ENCODE measurements around the gene IL36B.

Gene IL36B

DNA sequence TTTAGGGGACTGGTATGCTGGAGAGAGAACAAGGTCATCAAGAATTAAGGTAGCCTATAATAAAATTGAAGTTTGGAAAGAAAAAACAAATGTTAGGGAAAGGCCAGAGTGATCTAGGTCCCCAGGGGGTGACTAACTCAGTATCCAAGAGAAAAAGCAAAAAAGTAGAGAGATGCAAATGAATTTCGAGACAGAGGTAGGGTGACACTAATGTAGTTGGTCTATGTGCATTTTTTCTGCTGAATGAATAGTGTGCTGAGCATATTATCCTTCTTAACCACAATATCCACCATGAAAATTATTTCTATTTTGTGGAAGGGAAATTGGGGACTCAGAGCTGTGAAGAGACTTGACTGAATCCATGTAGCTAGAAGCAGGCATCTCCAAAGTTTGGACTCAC lies 37.6 kb downstream of the IL36B start:
- no peaks in the 10 kb centered on the region for H3K79me2 ChIP-seq (ENCODE audit: control insufficient read depth, low read length)
- no peaks in the 10 kb centered on the region for H3K9me2 ChIP-seq (replicated peaks; ENCODE audit: control insufficient read depth, low read length)
- peaks cover 3% of the 10 kb centered on the region; the same call in 1 of the 2 replicates for H3K27me3 ChIP-seq (ENCODE audit: control insufficient read depth, low read length)
- H3F3A ChIP-seq (ENCODE audit: control insufficient read depth, insufficient read depth), result no peaks in the 10 kb centered on the region
- no peaks in the 10 kb centered on the region for H3K9me3 ChIP-seq (ENCODE audit: control insufficient read depth, insufficient read depth, low read length)
- H3K4me1 ChIP-seq (ENCODE audit: control insufficient read depth, low read length), result no peaks in the 10 kb centered on the region
- H3K27ac ChIP-seq (ENCODE audit: low read depth, low read length), result no peak overlapping the region
- H3K36me3 ChIP-seq (ENCODE audit: control insufficient read depth, low read length), result no peaks in the 10 kb centered on the region
- H4K20me1 ChIP-seq (ENCODE audit: control insufficient read depth, insufficient read depth, low read depth, low read length), result no peaks in the 10 kb centered on the region
- TF ChIP-seq EZH2phosphoT487 (IDR thresholded peaks at IDR 0.05; ENCODE audit: borderline replicate concordance, low read length), result no peak
- no peak overlapping the region for H3K4me3 ChIP-seq (ENCODE audit: low read length)
- no peak overlapping the region for H3K4me2 ChIP-seq (ENCODE audit: low read length)

DNA sequence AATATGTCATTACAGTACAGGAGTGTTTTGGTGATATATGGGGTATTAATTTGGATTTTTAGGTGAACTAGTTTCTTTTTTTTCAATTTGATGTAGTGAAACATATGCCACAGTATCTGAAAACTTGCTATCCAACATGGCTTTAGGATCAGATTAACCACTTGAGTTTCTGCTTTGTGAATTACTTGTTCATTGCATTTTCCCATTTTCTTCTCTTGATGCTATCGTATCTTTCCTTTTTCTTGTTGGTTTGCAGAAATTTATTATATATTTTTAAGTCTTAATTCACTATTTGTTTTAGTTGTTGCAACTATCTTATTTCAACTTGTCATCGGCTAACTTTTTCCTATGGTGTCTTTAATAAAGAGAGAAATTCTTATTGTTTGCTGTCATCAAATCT lies 38.6 kb downstream of the IL36B start:
- Histone ChIP-seq H3K27ac (ENCODE audit: low read depth, low read length) (no peak overlapping the region), H3K4me1 (ENCODE audit: control insufficient read depth, low read length) (no peaks in the 10 kb centered on the region), H3F3A (ENCODE audit: control insufficient read depth, insufficient read depth) (no peaks in the 10 kb centered on the region), H3K4me3 (ENCODE audit: low read length) (no peak overlapping the region), H3K4me2 (ENCODE audit: low read length) (no peak overlapping the region), H3K79me2 (ENCODE audit: control insufficient read depth, low read length) (no peaks in the 10 kb centered on the region), H3K9me2 (replicated peaks; ENCODE audit: control insufficient read depth, low read length) (no peaks in the 10 kb centered on the region), H3K36me3 (ENCODE audit: control insufficient read depth, low read length) (no peaks in the 10 kb centered on the region), H3K9me3 (ENCODE audit: control insufficient read depth, insufficient read depth, low read length) (no peaks in the 10 kb centered on the region), H3K27me3 (ENCODE audit: control insufficient read depth, low read length) (peaks cover 3% of the 10 kb centered on the region; the same call in 1 of the 2 replicates), H4K20me1 (ENCODE audit: control insufficient read depth, insufficient read depth, low read depth, low read length) (no peaks in the 10 kb centered on the region)
- TF ChIP-seq, protein P1, sequence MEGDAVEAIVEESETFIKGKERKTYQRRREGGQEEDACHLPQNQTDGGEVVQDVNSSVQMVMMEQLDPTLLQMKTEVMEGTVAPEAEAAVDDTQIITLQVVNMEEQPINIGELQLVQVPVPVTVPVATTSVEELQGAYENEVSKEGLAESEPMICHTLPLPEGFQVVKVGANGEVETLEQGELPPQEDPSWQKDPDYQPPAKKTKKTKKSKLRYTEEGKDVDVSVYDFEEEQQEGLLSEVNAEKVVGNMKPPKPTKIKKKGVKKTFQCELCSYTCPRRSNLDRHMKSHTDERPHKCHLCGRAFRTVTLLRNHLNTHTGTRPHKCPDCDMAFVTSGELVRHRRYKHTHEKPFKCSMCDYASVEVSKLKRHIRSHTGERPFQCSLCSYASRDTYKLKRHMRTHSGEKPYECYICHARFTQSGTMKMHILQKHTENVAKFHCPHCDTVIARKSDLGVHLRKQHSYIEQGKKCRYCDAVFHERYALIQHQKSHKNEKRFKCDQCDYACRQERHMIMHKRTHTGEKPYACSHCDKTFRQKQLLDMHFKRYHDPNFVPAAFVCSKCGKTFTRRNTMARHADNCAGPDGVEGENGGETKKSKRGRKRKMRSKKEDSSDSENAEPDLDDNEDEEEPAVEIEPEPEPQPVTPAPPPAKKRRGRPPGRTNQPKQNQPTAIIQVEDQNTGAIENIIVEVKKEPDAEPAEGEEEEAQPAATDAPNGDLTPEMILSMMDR (IDR thresholded peaks at IDR 0.05; ENCODE audit: low read depth, low read length, poor library complexity, severe bottlenecking), result no peak
- no peak for TF ChIP-seq EZH2phosphoT487 (IDR thresholded peaks at IDR 0.05; ENCODE audit: borderline replicate concordance, low read length)

DNA sequence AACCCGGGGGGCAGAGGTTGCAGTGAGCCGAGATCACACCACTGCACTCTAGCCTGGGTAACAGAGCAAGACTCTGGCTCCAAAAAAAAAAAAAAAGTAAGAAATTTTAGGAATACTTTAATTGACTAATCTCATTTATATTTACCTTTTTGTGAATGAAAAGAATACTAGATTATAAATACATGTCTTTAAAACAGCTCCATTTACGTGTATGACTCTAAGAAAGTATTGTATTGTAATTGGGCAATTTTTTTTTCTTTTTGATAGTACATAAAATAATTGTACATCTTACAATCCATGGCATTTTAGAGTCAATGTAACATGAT lies 39.4 kb downstream of the IL36B start:
- H3K27me3 ChIP-seq (ENCODE audit: control insufficient read depth, low read length), result peaks cover 3% of the 10 kb centered on the region; the same call in 1 of the 2 replicates
- TF ChIP-seq, protein P1 (IDR thresholded peaks at IDR 0.05; ENCODE audit: low read depth, low read length, poor library complexity, severe bottlenecking), result no peak
- no peak for TF ChIP-seq EZH2phosphoT487 (IDR thresholded peaks at IDR 0.05; ENCODE audit: borderline replicate concordance, low read length)
- no peak overlapping the region for H3K4me2 ChIP-seq (ENCODE audit: low read length)

DNA sequence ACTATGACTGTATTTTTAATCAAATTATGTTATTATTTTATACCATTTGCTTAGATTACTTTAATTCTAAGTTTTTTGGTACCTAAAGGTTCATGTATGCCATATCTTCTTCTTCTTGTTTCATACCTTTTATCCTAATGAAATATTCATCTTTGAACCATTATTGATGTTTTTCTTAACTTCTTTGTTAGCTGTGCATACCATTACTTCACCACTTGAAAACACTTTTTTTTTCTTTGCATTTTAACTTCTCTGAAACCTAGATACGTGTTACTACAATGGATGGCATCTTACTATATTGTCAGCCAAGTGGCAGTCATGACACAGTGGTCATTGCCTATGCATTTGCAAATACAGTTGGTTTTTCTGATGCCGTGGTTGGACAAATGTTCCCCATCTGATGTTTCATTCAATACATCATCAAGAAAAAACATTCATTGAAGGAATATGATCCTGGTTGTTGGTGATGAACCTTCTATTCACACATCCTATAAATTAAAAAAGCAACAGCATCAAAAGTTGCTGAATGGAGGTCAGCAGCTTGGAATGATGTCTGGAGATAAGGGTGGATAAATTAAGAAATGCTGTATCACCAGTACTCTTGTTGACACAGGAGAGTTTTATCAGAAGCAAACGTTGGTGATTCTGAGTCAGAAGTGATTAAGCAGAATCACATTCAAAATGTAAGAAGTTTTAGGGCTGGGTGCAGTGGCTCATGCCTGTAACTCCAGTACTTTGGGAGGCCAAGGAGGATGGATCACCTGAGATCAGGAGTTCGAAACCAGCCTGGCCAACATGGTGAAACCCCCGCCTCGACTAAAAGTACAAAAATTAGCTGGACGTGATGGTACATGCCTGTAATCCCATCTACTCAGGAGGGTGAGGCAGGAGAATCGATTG lies 40.0 kb downstream of the IL36B start:
- no peak for TF ChIP-seq EZH2phosphoT487 (IDR thresholded peaks at IDR 0.05; ENCODE audit: borderline replicate concordance, low read length)
- TF ChIP-seq, protein P1 (IDR thresholded peaks at IDR 0.05; ENCODE audit: low read depth, low read length, poor library complexity, severe bottlenecking), result no peak
- H3K36me3 ChIP-seq (ENCODE audit: control insufficient read depth, low read length), result no peaks in the 10 kb centered on the region

More for the DNA sequence above, 39.4 kb downstream of the IL36B start:
- Histone ChIP-seq H4K20me1 (ENCODE audit: control insufficient read depth, insufficient read depth, low read depth, low read length) (no peaks in the 10 kb centered on the region), H3F3A (ENCODE audit: control insufficient read depth, insufficient read depth) (no peaks in the 10 kb centered on the region), H3K79me2 (ENCODE audit: control insufficient read depth, low read length) (no peaks in the 10 kb centered on the region), H3K9me3 (ENCODE audit: control insufficient read depth, insufficient read depth, low read length) (no peaks in the 10 kb centered on the region), H3K36me3 (ENCODE audit: control insufficient read depth, low read length) (no peaks in the 10 kb centered on the region), H3K4me3 (ENCODE audit: low read length) (no peak overlapping the region), H3K27ac (ENCODE audit: low read depth, low read length) (no peak overlapping the region), H3K9me2 (replicated peaks; ENCODE audit: control insufficient read depth, low read length) (no peaks in the 10 kb centered on the region), H3K4me1 (ENCODE audit: control insufficient read depth, low read length) (no peaks in the 10 kb centered on the region)

More for the DNA sequence above, 40.0 kb downstream of the IL36B start:
- no peak overlapping the region for H3K4me2 ChIP-seq (ENCODE audit: low read length)
- H3K27me3 ChIP-seq (ENCODE audit: control insufficient read depth, low read length), result peaks cover 3% of the 10 kb centered on the region; the same call in 1 of the 2 replicates
- no peaks in the 10 kb centered on the region for H3K79me2 ChIP-seq (ENCODE audit: control insufficient read depth, low read length)
- H3K9me3 ChIP-seq (ENCODE audit: control insufficient read depth, insufficient read depth, low read length), result no peaks in the 10 kb centered on the region
- no peaks in the 10 kb centered on the region for H3K4me1 ChIP-seq (ENCODE audit: control insufficient read depth, low read length)
- H3K27ac ChIP-seq (ENCODE audit: low read depth, low read length), result no peak overlapping the region
- no peaks in the 10 kb centered on the region for H3K9me2 ChIP-seq (replicated peaks; ENCODE audit: control insufficient read depth, low read length)
- H4K20me1 ChIP-seq (ENCODE audit: control insufficient read depth, insufficient read depth, low read depth, low read length), result no peaks in the 10 kb centered on the region
- H3F3A ChIP-seq (ENCODE audit: control insufficient read depth, insufficient read depth), result no peaks in the 10 kb centered on the region
- H3K4me3 ChIP-seq (ENCODE audit: low read length), result no peak overlapping the region

All from DOHH2 (cell line).